ENCODE results near the gene CAMK1D. TPM values are rescaled to one million over a fixed set of nuclear protein-coding genes. Genes with fewer than 3 reads are reported as not detected.
"Not testable (repeated sequence)": the region's sequence is repeated elsewhere in the genome, so short reads cannot be mapped to it uniquely, and the experiment has no call there.

The CAMK1D gene
- total RNA-seq, 2 donors from 2014 or later = 42.5 to 50.7 TPM

GRCh38 chr10:12337453-12338372 is 11.6 kb upstream of the CAMK1D start:
- DNase-seq (no peak), ATAC-seq (no peak)
- intact Hi-C loops (cut with DNase I, micrococcal nuclease) = no loop called here

GRCh38 chr10:12338981-12339380 is 10.4 kb upstream of the CAMK1D start:
- DNase-seq (no peak), ATAC-seq (no peak)
- intact Hi-C loops (cut with DNase I, micrococcal nuclease) = no loop called here

- intact Hi-C loops (cut with DNase I, micrococcal nuclease) = no loop called here
- DNase-seq = no peak
- ATAC-seq = no peak
These were observed 9.0 kb upstream of the CAMK1D start for GRCh38 chr10:12340371-12340770.

GRCh38 chr10:12340937-12341336 is 8.4 kb upstream of the CAMK1D start:
- intact Hi-C loops (cut with DNase I, micrococcal nuclease) = no loop called here
- DNase-seq (no peak), ATAC-seq (no peak)

GRCh38 chr10:12341526-12341925 is 7.8 kb upstream of the CAMK1D start:
- ATAC-seq = no peak
- intact Hi-C loops (cut with DNase I, micrococcal nuclease) = no loop called here
- no peak for DNase-seq

GRCh38 chr10:12344375-12345110 is 4.8 kb upstream of the CAMK1D start:
- ATAC-seq = no peak

GRCh38 chr10:12346707-12347106 is 2.6 kb upstream of the CAMK1D start:
- ATAC-seq (no peak), DNase-seq (no peak)
- intact Hi-C loops (cut with DNase I, micrococcal nuclease) = no loop called here

More at GRCh38 chr10:12344375-12345110, 4.8 kb upstream of the CAMK1D start:
- intact Hi-C loops (cut with DNase I, micrococcal nuclease) = no loop called here
- no peak for DNase-seq

- peak; percentile 7 for ATAC-seq
- intact Hi-C loops (cut with DNase I, micrococcal nuclease) = no loop called here
These were observed 965 bp upstream of the CAMK1D start for GRCh38 chr10:12348294-12348869.

GRCh38 chr10:12349629-12350166 is 351 bp downstream of the CAMK1D start:
- ATAC-seq = peak; percentile 62
- intact Hi-C loops (cut with DNase I, micrococcal nuclease) = no loop called here
- DNase-seq = peak in 1 of 2 donors; percentile 42

More at GRCh38 chr10:12348294-12348869, 965 bp upstream of the CAMK1D start:
- DNase-seq = peak in 1 of 2 donors; percentile 45

GRCh38 chr10:12350167-12350872 is 973 bp downstream of the CAMK1D start:
- DNase-seq = peak; percentile 55 to 57
- intact Hi-C loops (cut with DNase I, micrococcal nuclease) = no loop called here
- ATAC-seq = peak; percentile 68

- no peak for ATAC-seq
- intact Hi-C loops (cut with DNase I, micrococcal nuclease) = no loop called here
- DNase-seq = no peak
These were observed 1.6 kb downstream of the CAMK1D start for GRCh38 chr10:12350925-12351324.

GRCh38 chr10:12351447-12351846 is 2.1 kb downstream of the CAMK1D start:
- no peak for ATAC-seq
- DNase-seq = peak; percentile 20 to 31
- intact Hi-C loops (cut with DNase I, micrococcal nuclease) = no loop called here

- DNase-seq = no peak
- no peak for ATAC-seq
- intact Hi-C loops (cut with DNase I, micrococcal nuclease) = no loop called here
These were observed 2.5 kb downstream of the CAMK1D start for GRCh38 chr10:12351889-12352288.

GRCh38 chr10:12353399-12354242 is 4.3 kb downstream of the CAMK1D start:
- no peak for ATAC-seq
- no peak for DNase-seq
- intact Hi-C loops (cut with DNase I, micrococcal nuclease) = no loop called here

- ATAC-seq; intact Hi-C loops (cut with DNase I, micrococcal nuclease); DNase-seq: not testable (repeated sequence)
These were observed 5.3 kb downstream of the CAMK1D start for GRCh38 chr10:12354696-12355095.

GRCh38 chr10:12355384-12355783 is 6.0 kb downstream of the CAMK1D start:
- ATAC-seq (no peak), DNase-seq (no peak)
- intact Hi-C loops (cut with DNase I, micrococcal nuclease) = no loop called here

GRCh38 chr10:12357525-12358151 is 8.3 kb downstream of the CAMK1D start:
- ATAC-seq (no peak), DNase-seq (no peak)
- intact Hi-C loops (cut with DNase I, micrococcal nuclease) = no loop called here
